ENCODE data around the gene PARP16. TPM values are rescaled to one million over a fixed set of nuclear protein-coding genes. Genes with fewer than 3 reads are reported as not detected.
A peak's percentile ranks its signal among the peaks of the same experiment; 100 is the strongest.

PARP16 gene
- total and polyA plus RNA-seq, 9 of the 15 experiments (the other 6 are each of a cell fraction or from before 2014, with no cell fraction given), result 3.0 to 9.9 (median 5.8) TPM

DNA sequence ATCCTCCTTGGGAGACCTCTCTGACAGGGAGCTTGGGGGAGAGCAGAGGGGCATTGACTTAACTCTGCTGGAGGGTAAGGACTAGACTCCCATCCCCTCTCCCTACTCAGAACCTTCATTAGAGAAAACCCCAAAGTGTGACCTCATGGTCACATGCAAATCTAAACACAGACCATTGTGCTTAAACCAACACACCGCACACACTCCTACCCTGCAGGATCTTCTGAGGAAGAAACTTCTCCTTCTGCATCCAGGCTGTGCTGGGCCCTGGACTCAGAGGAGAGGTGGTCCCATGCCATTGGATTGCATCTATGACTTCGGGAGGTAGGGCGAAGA is 805 bp upstream of the PARP16 start (continued):
- TF ChIP-seq, protein P1, sequence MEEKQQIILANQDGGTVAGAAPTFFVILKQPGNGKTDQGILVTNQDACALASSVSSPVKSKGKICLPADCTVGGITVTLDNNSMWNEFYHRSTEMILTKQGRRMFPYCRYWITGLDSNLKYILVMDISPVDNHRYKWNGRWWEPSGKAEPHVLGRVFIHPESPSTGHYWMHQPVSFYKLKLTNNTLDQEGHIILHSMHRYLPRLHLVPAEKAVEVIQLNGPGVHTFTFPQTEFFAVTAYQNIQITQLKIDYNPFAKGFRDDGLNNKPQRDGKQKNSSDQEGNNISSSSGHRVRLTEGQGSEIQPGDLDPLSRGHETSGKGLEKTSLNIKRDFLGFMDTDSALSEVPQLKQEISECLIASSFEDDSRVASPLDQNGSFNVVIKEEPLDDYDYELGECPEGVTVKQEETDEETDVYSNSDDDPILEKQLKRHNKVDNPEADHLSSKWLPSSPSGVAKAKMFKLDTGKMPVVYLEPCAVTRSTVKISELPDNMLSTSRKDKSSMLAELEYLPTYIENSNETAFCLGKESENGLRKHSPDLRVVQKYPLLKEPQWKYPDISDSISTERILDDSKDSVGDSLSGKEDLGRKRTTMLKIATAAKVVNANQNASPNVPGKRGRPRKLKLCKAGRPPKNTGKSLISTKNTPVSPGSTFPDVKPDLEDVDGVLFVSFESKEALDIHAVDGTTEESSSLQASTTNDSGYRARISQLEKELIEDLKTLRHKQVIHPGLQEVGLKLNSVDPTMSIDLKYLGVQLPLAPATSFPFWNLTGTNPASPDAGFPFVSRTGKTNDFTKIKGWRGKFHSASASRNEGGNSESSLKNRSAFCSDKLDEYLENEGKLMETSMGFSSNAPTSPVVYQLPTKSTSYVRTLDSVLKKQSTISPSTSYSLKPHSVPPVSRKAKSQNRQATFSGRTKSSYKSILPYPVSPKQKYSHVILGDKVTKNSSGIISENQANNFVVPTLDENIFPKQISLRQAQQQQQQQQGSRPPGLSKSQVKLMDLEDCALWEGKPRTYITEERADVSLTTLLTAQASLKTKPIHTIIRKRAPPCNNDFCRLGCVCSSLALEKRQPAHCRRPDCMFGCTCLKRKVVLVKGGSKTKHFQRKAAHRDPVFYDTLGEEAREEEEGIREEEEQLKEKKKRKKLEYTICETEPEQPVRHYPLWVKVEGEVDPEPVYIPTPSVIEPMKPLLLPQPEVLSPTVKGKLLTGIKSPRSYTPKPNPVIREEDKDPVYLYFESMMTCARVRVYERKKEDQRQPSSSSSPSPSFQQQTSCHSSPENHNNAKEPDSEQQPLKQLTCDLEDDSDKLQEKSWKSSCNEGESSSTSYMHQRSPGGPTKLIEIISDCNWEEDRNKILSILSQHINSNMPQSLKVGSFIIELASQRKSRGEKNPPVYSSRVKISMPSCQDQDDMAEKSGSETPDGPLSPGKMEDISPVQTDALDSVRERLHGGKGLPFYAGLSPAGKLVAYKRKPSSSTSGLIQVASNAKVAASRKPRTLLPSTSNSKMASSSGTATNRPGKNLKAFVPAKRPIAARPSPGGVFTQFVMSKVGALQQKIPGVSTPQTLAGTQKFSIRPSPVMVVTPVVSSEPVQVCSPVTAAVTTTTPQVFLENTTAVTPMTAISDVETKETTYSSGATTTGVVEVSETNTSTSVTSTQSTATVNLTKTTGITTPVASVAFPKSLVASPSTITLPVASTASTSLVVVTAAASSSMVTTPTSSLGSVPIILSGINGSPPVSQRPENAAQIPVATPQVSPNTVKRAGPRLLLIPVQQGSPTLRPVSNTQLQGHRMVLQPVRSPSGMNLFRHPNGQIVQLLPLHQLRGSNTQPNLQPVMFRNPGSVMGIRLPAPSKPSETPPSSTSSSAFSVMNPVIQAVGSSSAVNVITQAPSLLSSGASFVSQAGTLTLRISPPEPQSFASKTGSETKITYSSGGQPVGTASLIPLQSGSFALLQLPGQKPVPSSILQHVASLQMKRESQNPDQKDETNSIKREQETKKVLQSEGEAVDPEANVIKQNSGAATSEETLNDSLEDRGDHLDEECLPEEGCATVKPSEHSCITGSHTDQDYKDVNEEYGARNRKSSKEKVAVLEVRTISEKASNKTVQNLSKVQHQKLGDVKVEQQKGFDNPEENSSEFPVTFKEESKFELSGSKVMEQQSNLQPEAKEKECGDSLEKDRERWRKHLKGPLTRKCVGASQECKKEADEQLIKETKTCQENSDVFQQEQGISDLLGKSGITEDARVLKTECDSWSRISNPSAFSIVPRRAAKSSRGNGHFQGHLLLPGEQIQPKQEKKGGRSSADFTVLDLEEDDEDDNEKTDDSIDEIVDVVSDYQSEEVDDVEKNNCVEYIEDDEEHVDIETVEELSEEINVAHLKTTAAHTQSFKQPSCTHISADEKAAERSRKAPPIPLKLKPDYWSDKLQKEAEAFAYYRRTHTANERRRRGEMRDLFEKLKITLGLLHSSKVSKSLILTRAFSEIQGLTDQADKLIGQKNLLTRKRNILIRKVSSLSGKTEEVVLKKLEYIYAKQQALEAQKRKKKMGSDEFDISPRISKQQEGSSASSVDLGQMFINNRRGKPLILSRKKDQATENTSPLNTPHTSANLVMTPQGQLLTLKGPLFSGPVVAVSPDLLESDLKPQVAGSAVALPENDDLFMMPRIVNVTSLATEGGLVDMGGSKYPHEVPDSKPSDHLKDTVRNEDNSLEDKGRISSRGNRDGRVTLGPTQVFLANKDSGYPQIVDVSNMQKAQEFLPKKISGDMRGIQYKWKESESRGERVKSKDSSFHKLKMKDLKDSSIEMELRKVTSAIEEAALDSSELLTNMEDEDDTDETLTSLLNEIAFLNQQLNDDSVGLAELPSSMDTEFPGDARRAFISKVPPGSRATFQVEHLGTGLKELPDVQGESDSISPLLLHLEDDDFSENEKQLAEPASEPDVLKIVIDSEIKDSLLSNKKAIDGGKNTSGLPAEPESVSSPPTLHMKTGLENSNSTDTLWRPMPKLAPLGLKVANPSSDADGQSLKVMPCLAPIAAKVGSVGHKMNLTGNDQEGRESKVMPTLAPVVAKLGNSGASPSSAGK (IDR thresholded peaks at IDR 0.05), result peak; percentile 38; the same call in 1 of the 2 replicates

All from K562 (cell line).